IPS DF 6.9 (cell line): Measurements from ENCODE around the gene GNB2.

ENCODE experiments used
- DNase-seq: peaks from one replicate; pipeline ENCODE4 v3.0.0-alpha.2; 2013; ENCODE audit warnings: low read depth, low spot score
- H3K27ac ChIP-seq: one replicate; pipeline ENCODE4 v1.5.1; 2013; ENCODE audit warnings: low read length, control low read depth
- H3K27me3 ChIP-seq: 2 replicates; pipeline ENCODE4 v1.6.1; 2013; ENCODE audit warnings: mild to moderate bottlenecking, low read length; ENCODE audit not compliant: control insufficient read depth, insufficient read depth
- H3K36me3 ChIP-seq: 2 replicates; pipeline ENCODE4 v1.6.1; 2013; ENCODE audit warnings: low read length; ENCODE audit not compliant: control insufficient read depth, insufficient read depth
- H3K4me1 ChIP-seq: 2 replicates; pipeline ENCODE4 v1.6.1; 2013; ENCODE audit warnings: low read length; ENCODE audit not compliant: control insufficient read depth, insufficient read depth
- H3K4me3 ChIP-seq: 2 replicates; pipeline ENCODE4 v1.5.1; 2013; ENCODE audit warnings: mild to moderate bottlenecking, low read length
- H3K9me3 ChIP-seq: 2 replicates; pipeline ENCODE4 v1.6.1; 2013; ENCODE audit warnings: low read length, inconsistent platforms; ENCODE audit not compliant: control insufficient read depth, insufficient read depth
- WGBS: extraction: QIAGEN DNeasy Blood & Tissue Kit; methylation state at CpG from one replicate; pipeline ENCODE4 v1.1.7; 2013; ENCODE audit warnings: mixed read lengths, missing lambda C conversion rate; ENCODE audit not compliant: insufficient read length, insufficient coverage; 5-methylcytosine and 5-hydroxymethylcytosine counted together

Gene GNB2

DNA sequence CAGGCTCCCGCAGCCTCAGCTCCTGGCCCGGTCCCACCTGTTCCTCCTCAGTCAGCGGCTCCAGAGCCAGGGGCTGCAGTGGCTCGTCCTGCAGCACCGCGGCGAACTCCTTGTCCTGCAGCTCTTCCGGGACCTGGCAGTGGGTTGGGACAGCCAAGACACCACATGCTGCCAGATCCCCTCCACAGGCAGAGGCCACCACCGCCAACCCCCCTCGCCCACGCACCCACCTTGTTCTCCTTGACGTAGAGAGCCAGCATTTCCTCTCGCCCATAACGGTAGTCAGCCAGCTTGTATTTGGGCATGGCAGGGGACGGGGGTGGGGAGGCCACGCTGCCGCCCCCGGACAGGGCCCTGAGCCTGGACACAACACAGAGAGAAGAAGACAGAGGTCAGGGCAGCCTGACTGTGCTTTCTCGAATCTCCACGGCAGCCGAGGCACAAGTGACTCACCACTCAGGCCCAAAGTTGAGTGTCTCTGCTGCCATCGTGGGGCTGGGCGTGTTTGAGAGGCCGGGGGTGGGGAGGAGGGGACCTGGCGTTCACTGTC, 14.3 kb downstream of the GNB2 start:
- Histone ChIP-seq H3K36me3 (peaks cover 59% of the 10 kb centered on the region), H3K4me1 (peaks cover 2% of the 10 kb centered on the region; the same call in 1 of the 2 replicates)
- WGBS: no CpG with 5 or more reads among the region's 25 CpGs

DNA sequence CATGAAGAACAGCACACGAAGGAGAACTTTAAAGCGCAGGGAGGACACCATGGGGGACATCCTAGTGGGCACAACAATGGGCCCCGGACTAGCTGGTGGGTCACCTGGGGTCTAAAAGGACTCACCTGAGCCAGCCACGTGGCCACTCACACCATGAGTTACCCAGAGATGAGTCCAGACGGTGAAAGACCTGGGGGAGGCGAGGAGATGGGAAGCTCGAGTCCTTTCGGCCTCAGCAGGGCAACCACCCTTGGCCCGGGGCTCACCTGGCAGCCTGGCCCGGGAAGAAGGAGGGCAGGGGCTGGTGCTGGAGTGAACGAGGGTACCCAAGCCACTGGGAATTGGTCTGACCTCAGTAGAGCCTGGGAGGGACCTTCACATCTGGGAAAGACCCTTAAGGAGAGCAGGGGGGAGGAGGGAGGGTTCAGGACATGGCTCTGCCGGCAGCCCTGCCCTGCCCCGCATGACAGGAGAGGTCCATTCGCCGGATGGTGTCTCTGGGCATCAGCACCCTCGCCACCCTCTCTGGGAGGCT, 14.9 kb downstream of the GNB2 start:
- Histone ChIP-seq H3K36me3 (peaks cover 54% of the 10 kb centered on the region), H3K9me3 (no peaks in the 10 kb centered on the region), H3K4me3 (no peak overlapping the region), H3K4me1 (0 out of 2 replicates have a peak, but pooled peaks cover 2% of the 10 kb centered on the region), H3K27me3 (no peaks in the 10 kb centered on the region), H3K27ac (no peak overlapping the region)
- no peak for DNase-seq
- WGBS: no CpG with 5 or more reads among the region's 16 CpGs

More for the DNA sequence above, 14.3 kb downstream of the GNB2 start:
- Histone ChIP-seq H3K4me3 (no peak overlapping the region), H3K9me3 (no peaks in the 10 kb centered on the region), H3K27ac (no peak overlapping the region), H3K27me3 (no peaks in the 10 kb centered on the region)
- no peak for DNase-seq

DNA sequence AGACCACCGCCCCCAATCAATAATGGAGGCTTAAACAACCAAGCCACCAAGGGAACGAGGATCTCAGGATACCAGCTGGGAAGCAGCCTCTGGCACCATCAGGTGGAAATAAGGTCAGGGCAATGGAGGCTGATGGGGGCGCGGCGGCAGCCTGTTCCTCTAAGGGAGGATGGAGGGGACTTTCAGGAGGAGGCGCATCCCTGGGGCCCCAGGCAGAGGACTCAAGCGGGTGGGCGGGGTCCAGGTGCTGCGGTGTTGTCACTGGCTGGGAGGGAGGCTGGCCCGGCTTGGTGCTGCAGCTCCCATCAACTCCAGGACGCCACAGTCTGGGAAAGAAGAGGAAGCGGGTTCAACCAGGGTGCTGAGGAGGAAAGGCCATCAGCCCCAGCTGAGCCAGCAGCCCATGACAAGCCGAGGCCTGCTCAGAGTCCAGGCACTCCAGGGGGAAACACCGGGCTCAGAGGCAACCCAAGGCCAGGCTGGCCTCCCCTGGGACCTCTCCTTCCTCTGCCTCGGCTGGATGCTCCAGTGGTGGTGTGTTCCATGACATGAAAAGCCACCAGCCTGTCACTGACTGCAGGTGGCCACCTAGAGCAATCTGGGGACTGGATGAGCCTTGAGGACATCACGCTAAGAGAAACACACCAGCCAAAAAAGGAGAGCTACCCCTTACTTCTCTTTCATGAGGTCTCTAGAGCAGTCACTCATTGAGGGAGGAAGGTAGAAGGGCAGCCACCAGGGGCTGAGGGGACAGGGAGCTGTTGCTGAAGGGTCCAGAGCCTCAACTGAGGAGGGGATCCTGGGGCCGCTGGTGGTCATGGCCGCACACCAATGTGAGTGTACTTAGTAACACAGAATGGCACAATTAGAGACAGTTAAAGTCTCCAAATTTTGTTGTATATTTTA, 15.9 kb downstream of the GNB2 start:
- DNase-seq: no peak
- no peak overlapping the region for H3K27ac ChIP-seq
- no peaks in the 10 kb centered on the region for H3K9me3 ChIP-seq
- no peaks in the 10 kb centered on the region for H3K27me3 ChIP-seq
- no CpG with 5 or more reads among the region's 18 CpGs for WGBS
- H3K4me3 ChIP-seq: no peak overlapping the region
- 0 out of 2 replicates have a peak, but pooled peaks cover 2% of the 10 kb centered on the region for H3K4me1 ChIP-seq
- H3K36me3 ChIP-seq: peaks cover 43% of the 10 kb centered on the region

DNA sequence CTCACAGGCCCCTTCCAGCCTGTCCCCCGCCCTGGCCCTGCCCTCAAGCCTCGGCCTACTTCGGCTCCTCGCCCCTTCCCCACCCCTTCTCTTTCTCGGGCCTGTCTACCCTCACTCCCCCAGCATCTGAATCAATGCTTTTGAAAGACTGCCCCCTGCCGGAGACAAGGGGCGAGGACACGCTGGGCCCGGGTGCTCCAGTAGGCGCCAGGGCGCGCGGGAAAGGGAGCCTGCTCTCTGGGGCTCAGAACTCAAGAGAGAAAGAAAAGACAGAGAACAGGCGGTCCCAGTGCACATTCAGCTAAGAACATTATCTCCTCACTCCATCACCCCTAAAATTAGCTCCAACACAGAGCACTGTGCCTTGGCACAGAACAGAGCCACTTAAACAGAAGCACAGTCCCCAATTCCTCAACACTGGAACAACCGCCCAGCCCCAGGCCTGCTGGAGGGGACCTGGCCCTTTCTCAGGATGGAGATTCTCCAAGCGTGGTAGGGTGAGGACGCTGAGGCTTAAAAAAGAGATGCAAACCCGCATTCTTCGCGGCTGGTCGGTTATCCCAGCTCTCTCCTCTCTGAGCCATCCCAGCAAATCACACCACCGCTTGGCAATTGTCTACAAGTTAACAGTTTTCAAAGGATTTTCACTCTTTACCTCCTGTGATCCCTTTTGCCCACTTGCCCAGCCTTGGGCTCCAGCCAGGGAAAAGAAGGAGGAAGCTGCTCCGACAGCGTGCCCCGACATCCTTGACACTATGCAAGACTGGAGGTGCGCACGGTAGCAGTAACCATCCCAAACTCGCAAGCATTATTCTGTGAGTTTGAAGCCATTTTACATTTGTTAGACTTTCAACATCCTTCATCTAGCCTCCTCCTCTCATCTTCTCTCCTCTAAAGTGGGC, 18.4 kb downstream of the GNB2 start:
- WGBS: no CpG with 5 or more reads among the region's 28 CpGs
- Histone ChIP-seq H3K36me3 (peaks cover 19% of the 10 kb centered on the region), H3K27me3 (no peaks in the 10 kb centered on the region), H3K4me1 (0 out of 2 replicates have a peak, but pooled peaks cover 2% of the 10 kb centered on the region), H3K4me3 (peak overlapping the region; percentile 1; the same call in 1 of the 2 replicates), H3K9me3 (no peaks in the 10 kb centered on the region), H3K27ac (no peak overlapping the region)
- DNase-seq: peak; percentile 75

DNA sequence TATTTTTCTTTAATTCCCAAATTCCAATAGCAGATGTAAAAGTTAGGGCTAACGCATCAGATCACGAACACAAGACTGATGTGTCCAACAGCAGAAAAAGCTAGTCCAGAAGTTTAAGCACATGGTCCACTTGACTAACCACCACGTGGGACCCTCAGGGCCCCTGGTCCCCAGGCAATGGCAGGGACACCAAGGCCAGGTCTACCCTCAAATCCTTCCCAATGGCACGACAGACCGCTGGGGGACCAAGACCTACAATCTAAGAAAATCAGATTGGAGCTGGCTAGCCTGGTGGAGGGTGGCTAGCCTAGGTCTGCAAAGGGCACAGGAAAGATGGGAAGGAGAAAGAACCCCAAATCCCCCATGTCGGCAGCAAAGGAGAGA, 19.0 kb downstream of the GNB2 start:
- no CpG with 5 or more reads among the region's 6 CpGs for WGBS
- Histone ChIP-seq H3K9me3 (no peaks in the 10 kb centered on the region), H3K4me3 (peak overlapping the region; percentile 88; the same call in 1 of the 2 replicates), H3K27ac (no peak overlapping the region), H3K27me3 (no peaks in the 10 kb centered on the region), H3K36me3 (peaks cover 12% of the 10 kb centered on the region), H3K4me1 (0 out of 2 replicates have a peak, but pooled peaks cover 2% of the 10 kb centered on the region)
- no peak for DNase-seq

DNA sequence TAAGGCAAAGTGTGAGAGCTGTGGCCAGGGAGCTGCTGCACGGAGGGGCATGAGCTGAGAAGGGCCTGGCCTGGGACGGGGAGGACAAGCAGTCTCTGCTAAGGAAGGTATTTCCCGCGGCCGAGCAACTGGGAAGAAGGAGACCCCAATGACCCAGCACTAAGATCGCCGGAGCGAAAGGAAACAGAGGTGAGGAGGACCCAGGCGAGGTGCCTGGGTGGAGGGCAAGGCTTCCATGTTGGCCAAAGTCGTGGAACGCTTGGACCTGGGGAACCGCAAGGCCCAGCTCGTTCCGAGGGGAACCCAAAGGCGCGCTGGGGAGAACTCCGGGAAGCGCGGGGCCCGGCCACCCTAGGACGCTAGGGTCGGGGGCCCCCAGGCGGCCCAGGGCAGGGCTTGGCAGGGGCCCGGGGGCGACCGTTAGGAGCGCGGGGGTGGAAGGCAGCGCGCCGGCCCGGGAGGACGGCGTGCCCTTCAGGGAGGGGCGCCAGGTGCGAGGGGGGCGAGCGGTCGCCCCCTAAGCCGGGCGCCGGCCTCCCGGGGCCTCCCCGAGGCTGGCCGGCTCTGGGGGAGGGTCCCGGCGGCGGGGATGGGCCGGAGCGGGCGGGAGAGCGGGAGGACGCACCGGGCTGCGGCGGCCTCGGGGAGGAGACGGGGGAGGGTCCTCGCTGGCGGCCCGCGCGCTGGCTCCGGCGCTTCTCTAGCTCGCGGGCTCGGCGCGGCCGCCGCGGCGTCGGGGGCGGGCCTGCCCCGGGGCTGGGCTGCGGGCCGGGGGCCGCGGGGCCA, 20.0 kb downstream of the GNB2 start:
- H3K36me3 ChIP-seq: peaks cover 5% of the 10 kb centered on the region
- H3K27me3 ChIP-seq: no peaks in the 10 kb centered on the region
- no CpG with 5 or more reads among the region's 81 CpGs for WGBS
- peak overlapping the region; percentile 88 for H3K4me3 ChIP-seq
- H3K27ac ChIP-seq: no peak overlapping the region
- H3K9me3 ChIP-seq: no peaks in the 10 kb centered on the region
- DNase-seq: no peak
- H3K4me1 ChIP-seq: 0 out of 2 replicates have a peak, but pooled peaks cover 2% of the 10 kb centered on the region

DNA sequence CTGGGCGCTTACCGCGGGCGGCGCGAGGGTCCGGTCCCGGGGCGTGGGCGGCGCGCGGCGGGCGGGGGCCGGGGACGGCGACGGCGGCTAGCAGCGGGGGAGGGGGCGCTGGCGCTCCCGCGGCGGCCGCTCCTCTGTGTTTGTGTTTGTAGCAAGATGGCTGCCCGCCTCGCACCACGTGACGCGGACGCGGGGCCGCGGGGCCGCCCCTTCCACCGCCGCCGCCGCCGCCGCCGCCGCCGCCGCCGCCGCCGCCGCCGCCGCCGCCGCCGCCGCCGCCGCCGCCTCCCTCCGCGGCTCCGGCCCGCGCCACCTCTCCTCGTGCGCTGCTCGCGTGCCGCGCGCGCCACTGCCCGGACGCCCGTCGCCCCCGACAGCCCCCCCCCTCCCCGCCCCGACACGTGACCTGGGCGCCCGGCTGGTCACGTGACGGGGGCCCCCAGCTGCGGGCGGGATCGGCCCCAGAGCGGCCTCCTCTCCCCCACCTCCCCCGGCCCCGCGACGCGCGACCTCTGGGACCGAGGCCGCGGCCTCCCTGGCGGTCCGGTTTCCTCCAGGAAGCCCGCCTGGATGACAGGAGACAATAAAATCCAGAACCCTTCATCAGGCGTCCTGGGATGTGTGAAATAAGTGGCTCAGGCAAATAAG, 20.7 kb downstream of the GNB2 start, which contains the start of gene GIGYF1:
Gene GIGYF1, minus strand, starts transcription at position 153 of the 648 bp plus-strand sequence. CDS start 6,012 bp downstream, outside the sequence.
- H3K4me3 ChIP-seq: peak within 1 kb of the TSS; percentile 88
- H3K4me1 ChIP-seq: 0 out of 2 replicates have a peak, but pooled peaks cover 2% of the 10 kb centered on the region
- no peaks in the 10 kb centered on the region for H3K9me3 ChIP-seq
- no CpG with 5 or more reads among the region's 102 CpGs for WGBS
- no peak for DNase-seq
- no peaks in the 10 kb centered on the region for H3K27me3 ChIP-seq
- peaks cover 3% of the 10 kb centered on the region; the same call in 1 of the 2 replicates for H3K36me3 ChIP-seq
- H3K27ac ChIP-seq: no peak within 1 kb of the TSS

DNA sequence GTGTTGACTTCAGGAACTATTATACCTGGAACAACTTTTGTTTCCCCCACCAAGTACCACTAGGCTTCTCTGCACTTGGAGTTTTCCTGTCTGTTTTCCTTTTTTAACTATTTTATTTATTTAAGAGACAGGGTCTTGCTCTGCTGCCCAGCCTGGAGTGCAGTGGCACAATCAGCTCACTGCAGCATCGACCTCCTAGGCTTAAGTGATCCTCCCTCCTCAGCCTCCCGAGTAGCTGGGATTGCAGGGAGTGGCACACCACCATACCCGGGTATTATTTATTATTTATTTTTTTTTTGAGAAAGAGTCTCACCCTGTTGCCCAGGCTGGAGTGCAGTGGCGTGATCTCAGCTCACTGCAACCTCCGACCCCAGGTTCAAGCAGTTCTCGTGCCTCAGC, 22.6 kb downstream of the GNB2 start:
- H3K27ac ChIP-seq: no peak overlapping the region
- H3K27me3 ChIP-seq: no peaks in the 10 kb centered on the region
- no peak overlapping the region for H3K4me3 ChIP-seq
- H3K9me3 ChIP-seq: no peaks in the 10 kb centered on the region
- peaks cover 1% of the 10 kb centered on the region; the same call in 1 of the 2 replicates for H3K36me3 ChIP-seq
- DNase-seq: no peak
- no CpG with 5 or more reads among the region's 6 CpGs for WGBS
- H3K4me1 ChIP-seq: 0 out of 2 replicates have a peak, but pooled peaks cover under 1% of the 10 kb centered on the region

DNA sequence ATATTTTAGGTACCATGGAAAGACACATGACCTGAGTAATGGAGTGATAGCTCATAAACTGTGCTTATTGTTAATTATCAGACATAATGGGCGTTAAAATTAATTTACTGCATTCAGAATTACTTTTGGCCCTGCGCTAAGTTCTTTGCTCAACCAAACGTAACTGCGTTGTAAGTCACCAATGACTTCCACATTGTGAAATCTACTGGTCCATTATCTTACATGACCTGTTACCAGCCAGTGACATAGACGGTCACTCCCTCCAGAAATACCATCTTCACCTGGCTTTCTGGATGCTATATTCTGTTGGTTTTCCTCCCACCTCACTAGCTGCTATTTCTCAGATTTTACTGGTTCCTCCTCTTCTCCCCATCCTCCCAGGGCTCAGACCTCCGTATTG, 25.5 kb downstream of the GNB2 start:
- Histone ChIP-seq H3K27ac (no peak overlapping the region), H3K36me3 (no peaks in the 10 kb centered on the region), H3K4me1 (no peaks in the 10 kb centered on the region), H3K9me3 (no peaks in the 10 kb centered on the region), H3K4me3 (no peak overlapping the region), H3K27me3 (no peaks in the 10 kb centered on the region)
- WGBS: no CpG with 5 or more reads among the region's 6 CpGs
- DNase-seq: no peak
